Neuronal stem cell (in vitro differentiated cells): Measurements from ENCODE around the gene BCL11B.
"Not testable (repeated sequence)": the region's sequence is repeated elsewhere in the genome, so short reads cannot be mapped to it uniquely, and the experiment has no call there.

Experiments used
- DNase-seq: peaks from one replicate; pipeline ENCODE4 v3.0.0-alpha.2; 2013; ENCODE audit warnings: low spot score
- H2AFZ ChIP-seq: one replicate; pipeline ENCODE4 v1.6.1; 2013; ENCODE audit warnings: mild to moderate bottlenecking, low read length, inconsistent platforms
- H2AK5ac ChIP-seq: 2 replicates; pipeline ENCODE4 v1.6.1; 2013; ENCODE audit warnings: low read depth, mild to moderate bottlenecking, inconsistent platforms, low read length, moderate library complexity, mixed read lengths
- H2BK120ac ChIP-seq: 2 replicates; pipeline ENCODE4 v1.6.1; 2013; ENCODE audit warnings: low read depth, mild to moderate bottlenecking, inconsistent platforms, low read length, moderate library complexity, mixed read lengths
- H2BK12ac ChIP-seq: one replicate; pipeline ENCODE4 v1.6.1; 2013; ENCODE audit warnings: low read length, inconsistent platforms
- H2BK15ac ChIP-seq: 2 replicates; pipeline ENCODE4 v1.6.1; 2013; ENCODE audit warnings: mild to moderate bottlenecking, low read length, inconsistent platforms, mixed read lengths
- H2BK5ac ChIP-seq: one replicate; pipeline ENCODE4 v1.6.1; 2013; ENCODE audit warnings: inconsistent platforms, mild to moderate bottlenecking, low read length, moderate library complexity
- H3K14ac ChIP-seq: one replicate; pipeline ENCODE4 v1.6.1; 2013; ENCODE audit warnings: low read length, inconsistent platforms
- H3K18ac ChIP-seq: 2 replicates; pipeline ENCODE4 v1.6.1; 2013; ENCODE audit warnings: low read length, inconsistent platforms
- H3K23ac ChIP-seq: 2 replicates; pipeline ENCODE4 v1.6.1; 2013; ENCODE audit warnings: low read depth, mild to moderate bottlenecking, mixed read lengths, low read length, inconsistent platforms; ENCODE audit not compliant: poor library complexity
- H3K27ac ChIP-seq: replicated peaks from 3 replicates; pipeline ENCODE4 v1.5.1; 2013; ENCODE audit warnings: low read length, inconsistent platforms
- H3K27me3 ChIP-seq, 3 experiments: 2 replicates each; pipeline ENCODE4 v1.6.1; 2013; ENCODE audit warnings: low read length in 3 of 3, mild to moderate bottlenecking in 2 of 3, inconsistent platforms in 1 of 3, low read depth in 1 of 3, mixed read lengths in 1 of 3, moderate library complexity in 1 of 3; ENCODE audit not compliant: control insufficient read depth in 3 of 3, insufficient read depth in 3 of 3
- H3K36me3 ChIP-seq, 2 donors: replicated peaks in 1 of 2; 2 replicates each; pipeline ENCODE4 v1.6.1; 2013; ENCODE audit warnings: low read length in 2 of 2; ENCODE audit not compliant: control insufficient read depth in 2 of 2, insufficient read depth in 2 of 2
- H3K4ac ChIP-seq: 2 replicates; pipeline ENCODE4 v1.6.1; 2013; ENCODE audit warnings: inconsistent platforms, mild to moderate bottlenecking, low read length, moderate library complexity
- H3K4me1 ChIP-seq, 2 donors: 1 replicate in 1 of 2; 2 replicates in 1 of 2; pipeline ENCODE4 v1.6.1; 2013; ENCODE audit warnings: low read length in 2 of 2, low read depth in 1 of 2; ENCODE audit not compliant: control insufficient read depth in 2 of 2, insufficient read depth in 1 of 2
- H3K4me2 ChIP-seq: one replicate; pipeline ENCODE4 v1.6.1; 2013; ENCODE audit warnings: mild to moderate bottlenecking, low read length, inconsistent platforms; ENCODE audit not compliant: insufficient read depth, poor library complexity, severe bottlenecking
- H3K4me3 ChIP-seq, 2 donors: 2 replicates each; pipeline ENCODE4 v1.5.1; 2013; ENCODE audit warnings: low read length in 2 of 2, mild to moderate bottlenecking in 2 of 2, inconsistent platforms in 1 of 2, moderate library complexity in 1 of 2
- H3K79me1 ChIP-seq: one replicate; pipeline ENCODE4 v1.6.1; 2013; ENCODE audit warnings: low read depth, mild to moderate bottlenecking, inconsistent platforms, low read length, moderate library complexity
- H3K9ac ChIP-seq: one replicate; pipeline ENCODE4 v1.6.1; 2013; ENCODE audit warnings: mild to moderate bottlenecking, low read depth, low read length, inconsistent platforms; ENCODE audit not compliant: poor library complexity
- H3K9me3 ChIP-seq, 2 donors: replicated peaks in 1 of 2; 2 replicates each; pipeline versions ENCODE3 to v1.6.1; 2013; ENCODE audit warnings: low read length in 2 of 2, mild to moderate bottlenecking in 2 of 2, inconsistent platforms in 1 of 2, low read depth in 1 of 2, mixed read lengths in 1 of 2, moderate library complexity in 1 of 2; ENCODE audit not compliant: control insufficient read depth in 2 of 2, insufficient read depth in 1 of 2
- H4K8ac ChIP-seq: one replicate; pipeline ENCODE4 v1.6.1; 2013; ENCODE audit warnings: low read depth, mild to moderate bottlenecking, inconsistent platforms, low read length, moderate library complexity
- H4K91ac ChIP-seq: one replicate; pipeline ENCODE4 v1.6.1; 2013; ENCODE audit warnings: low read length, low read depth, mild to moderate bottlenecking, inconsistent platforms; ENCODE audit not compliant: poor library complexity
- WGBS, 2 donors: extraction: QIAGEN DNeasy Blood & Tissue Kit; methylation state at CpG; one replicate each; pipeline ENCODE4 v1.1.7; 2013; ENCODE audit warnings: missing lambda C conversion rate in 2 of 2, mixed read lengths in 1 of 2; ENCODE audit not compliant: insufficient read length in 2 of 2, insufficient replicate concordance in 1 of 2; ENCODE audit errors: extremely low coverage in 2 of 2; 5-methylcytosine and 5-hydroxymethylcytosine counted together

Gene BCL11B

DNA sequence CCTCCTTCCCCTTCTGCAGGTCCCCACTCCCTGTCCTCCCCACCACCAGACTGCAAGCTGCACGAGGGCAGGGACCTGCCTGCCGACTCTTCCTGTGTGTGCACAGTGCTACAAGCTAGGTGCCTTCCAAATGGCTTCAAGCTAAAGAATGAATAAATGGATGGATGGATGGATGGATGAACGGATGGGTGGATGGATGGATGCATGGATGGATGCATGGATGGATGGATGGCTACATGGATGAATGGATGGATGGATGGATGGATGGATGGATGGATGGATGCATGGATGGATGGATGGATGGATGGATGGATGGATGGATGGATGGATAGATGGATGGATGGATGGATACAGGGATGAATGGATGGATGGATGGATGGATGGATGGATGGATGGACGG is 43.2 kb downstream of the BCL11B start:
- H3K23ac ChIP-seq, H3K79me1 ChIP-seq, H3K4me2 ChIP-seq, H3K14ac ChIP-seq, DNase-seq, H3K27ac ChIP-seq, H2BK5ac ChIP-seq, H3K9me3 ChIP-seq, H2BK120ac ChIP-seq, H3K4ac ChIP-seq, H2AFZ ChIP-seq, H2BK12ac ChIP-seq, H3K9ac ChIP-seq, H3K36me3 ChIP-seq, H4K8ac ChIP-seq, H4K91ac ChIP-seq: not testable (repeated sequence)
- H3K27me3 ChIP-seq = peaks cover 0 to 45% (median 0%) of the 10 kb centered on the region in 3 experiments
- peak overlapping the region; percentile 49 for H2BK15ac ChIP-seq
- no CpG with 5 or more reads among the region's 4 CpGs for WGBS, 2 donors
- peaks cover 0 to 12% of the 10 kb centered on the region in 2 donors for H3K4me1 ChIP-seq
- peak overlapping the region in 1 of 2 donors; percentile 45 for H3K4me3 ChIP-seq
- peak overlapping the region; percentile 27 for H3K18ac ChIP-seq
- H2AK5ac ChIP-seq = peak overlapping the region; percentile 57

GRCh38 chr14:99226687-99227086 is 45.3 kb downstream of the BCL11B start:
- no peaks in the 10 kb centered on the region for H3K36me3 ChIP-seq
- no peak overlapping the region for H2BK120ac ChIP-seq
- no peak overlapping the region for H3K18ac ChIP-seq
- no peak overlapping the region for H2AK5ac ChIP-seq
- H3K79me1 ChIP-seq = no peaks in the 10 kb centered on the region
- H2BK5ac ChIP-seq = no peak overlapping the region
- H2BK12ac ChIP-seq = no peak overlapping the region
- no CpG with 5 or more reads among the region's 4 CpGs for WGBS, 2 donors
- no peak overlapping the region for H3K4ac ChIP-seq
- H3K9me3 ChIP-seq = no peaks in the 10 kb centered on the region
- H4K8ac ChIP-seq = no peak overlapping the region
- H3K4me2 ChIP-seq = no peak overlapping the region
- no peak for DNase-seq
- H4K91ac ChIP-seq = no peak overlapping the region
- H3K9ac ChIP-seq = no peak overlapping the region
- peaks cover 0 to 30% (median 0%) of the 10 kb centered on the region in 3 experiments for H3K27me3 ChIP-seq
- H2BK15ac ChIP-seq = no peak overlapping the region
- no peak overlapping the region for H3K14ac ChIP-seq
- H3K4me3 ChIP-seq = no peak overlapping the region
- no peak overlapping the region for H3K27ac ChIP-seq
- no peak overlapping the region for H3K23ac ChIP-seq
- no peak overlapping the region for H2AFZ ChIP-seq
- H3K4me1 ChIP-seq = peaks cover 0 to 6% of the 10 kb centered on the region in 2 donors

GRCh38 chr14:99225436-99226203 is 46.4 kb downstream of the BCL11B start:
- peaks cover 0 to under 1% of the 10 kb centered on the region in 2 donors for H3K4me1 ChIP-seq
- no peak overlapping the region for H2BK12ac ChIP-seq
- no peak overlapping the region for H3K14ac ChIP-seq
- no peak overlapping the region for H3K18ac ChIP-seq
- DNase-seq = no peak
- H3K79me1 ChIP-seq = no peaks in the 10 kb centered on the region
- H3K36me3 ChIP-seq = no peaks in the 10 kb centered on the region
- no peak overlapping the region for H4K8ac ChIP-seq
- H3K9me3 ChIP-seq = no peaks in the 10 kb centered on the region
- H3K4me3 ChIP-seq = no peak overlapping the region
- whole genome bisulfite sequencing, 2 donors = no CpG with 5 or more reads among the region's 13 CpGs
- H2BK15ac ChIP-seq = no peak overlapping the region
- H2AK5ac ChIP-seq = peak overlapping the region; percentile 1
- H3K27ac ChIP-seq = no peak overlapping the region
- H4K91ac ChIP-seq = no peak overlapping the region
- no peak overlapping the region for H3K4me2 ChIP-seq
- H3K9ac ChIP-seq = no peak overlapping the region
- H3K27me3 ChIP-seq = peaks cover 0 to 22% (median 0%) of the 10 kb centered on the region in 3 experiments
- H2BK120ac ChIP-seq = no peak overlapping the region
- no peak overlapping the region for H2AFZ ChIP-seq
- no peak overlapping the region for H3K4ac ChIP-seq
- H2BK5ac ChIP-seq = no peak overlapping the region
- H3K23ac ChIP-seq = no peak overlapping the region

GRCh38 chr14:99224948-99225347 is 47.0 kb downstream of the BCL11B start:
- Histone ChIP-seq H3K18ac (no peak overlapping the region), H3K9me3 (no peaks in the 10 kb centered on the region)

More at GRCh38 chr14:99224948-99225347, 47.0 kb downstream of the BCL11B start:
- H3K79me1 ChIP-seq = no peaks in the 10 kb centered on the region
- H3K4ac ChIP-seq = no peak overlapping the region
- H3K14ac ChIP-seq = no peak overlapping the region
- no peak overlapping the region for H2AFZ ChIP-seq
- H2BK5ac ChIP-seq = no peak overlapping the region
- no peak overlapping the region for H3K27ac ChIP-seq
- H4K8ac ChIP-seq = no peak overlapping the region
- no peak for DNase-seq
- H2BK15ac ChIP-seq = no peak overlapping the region
- no peak overlapping the region for H3K23ac ChIP-seq
- H3K4me1 ChIP-seq = no peaks in the 10 kb centered on the region
- H2BK120ac ChIP-seq = no peak overlapping the region
- no peak overlapping the region for H3K4me2 ChIP-seq
- no peak overlapping the region for H3K4me3 ChIP-seq
- no peak overlapping the region for H4K91ac ChIP-seq
- H2AK5ac ChIP-seq = no peak overlapping the region
- H3K9ac ChIP-seq = no peak overlapping the region
- H2BK12ac ChIP-seq = no peak overlapping the region
- no CpG with 5 or more reads among the region's 3 CpGs for WGBS, 2 donors
- peaks cover 0 to 17% (median 0%) of the 10 kb centered on the region in 3 experiments for H3K27me3 ChIP-seq
- H3K36me3 ChIP-seq = no peaks in the 10 kb centered on the region
